PC-3 (cell line): ENCODE measurements around the gene MR1.

Experiments used
- CTCF ChIP-seq: fragments of 300-600 bp; sonication (generic); conservative IDR thresholded peaks from 2 replicates; pipeline ENCODE4 v1.5.1; 2017; ENCODE audit warnings: antibody characterized with exemption, low read depth, mild to moderate bottlenecking, low read length
- EZH2 ChIP-seq: fragments of 300-600 bp; sonication (generic); IDR thresholded peaks from one replicate; pipeline ENCODE4 v1.6.1; 2017; ENCODE audit warnings: antibody characterized with exemption, mild to moderate bottlenecking, low read length; ENCODE audit not compliant: unreplicated experiment
- EZH2phosphoT487 ChIP-seq: fragments of 300-600 bp; sonication (generic); IDR thresholded peaks from 2 replicates; pipeline ENCODE4 v1.6.1; 2018; ENCODE audit warnings: mild to moderate bottlenecking, antibody characterized with exemption, low read length, borderline replicate concordance

GRCh38 chr1:181056560-181056959 is 22.8 kb downstream of the MR1 start:
- TF ChIP-seq CTCF (no peak), EZH2phosphoT487 (no peak), EZH2 (no peak)
